H1 (cell line): ENCODE measurements around the gene NREP. TPM values are rescaled to one million over a fixed set of nuclear protein-coding genes. Genes with fewer than 3 reads are reported as not detected.

ENCODE experiments used
- CTCF ChIA-PET: fragments of 300-600 bp; sonication (Branson Sonifier 250); formaldehyde crosslinking; loops from one replicate; lab custom pipeline; 2021; ENCODE audit not compliant: partially characterized antibody; lab: Charles Lee
- POLR2A ChIA-PET: fragments of 300-600 bp; sonication (Branson Sonifier 250); formaldehyde crosslinking; loops from one replicate; lab custom pipeline; 2021; ENCODE audit warnings: inconsistent platforms; ENCODE audit not compliant: partially characterized antibody; lab: Charles Lee
- DNase-seq, 2 experiments: peaks; one replicate each; pipeline versions ENCODE4 v3.0.0 to v3.0.0-alpha.2; 2010 to 2022; ENCODE audit warnings: low spot score in 2 of 2, low read depth in 1 of 2, mixed read lengths in 1 of 2
- FAIRE-seq: peaks from 2 replicates; lab custom pipeline; 2011; peaks lifted over from hg19 to GRCh38; lab: Jason Lieb, UNC
- H2AFZ ChIP-seq: 2 replicates; pipeline ENCODE4 v1.8.1; 2012; ENCODE audit warnings: low read length, inconsistent platforms
- H2AK5ac ChIP-seq: 2 replicates; pipeline ENCODE4 v1.6.1; 2013; ENCODE audit warnings: low read depth, low read length
- H2BK120ac ChIP-seq: replicated peaks from 2 replicates; pipeline ENCODE3; 2013; ENCODE audit warnings: low read depth, low read length, inconsistent platforms
- H2BK12ac ChIP-seq: 2 replicates; pipeline ENCODE4 v1.6.1; 2013; ENCODE audit warnings: low read depth, low read length
- H2BK15ac ChIP-seq: 2 replicates; pipeline ENCODE4 v1.6.1; 2013; ENCODE audit warnings: low read length
- H2BK20ac ChIP-seq: 2 replicates; pipeline ENCODE4 v1.6.1; 2013; ENCODE audit warnings: low read length
- H2BK5ac ChIP-seq: 2 replicates; pipeline ENCODE4 v1.6.1; 2013; ENCODE audit warnings: low read depth, low read length
- H3K14ac ChIP-seq: 2 replicates; pipeline ENCODE4 v1.6.1; 2013; ENCODE audit warnings: inconsistent platforms; ENCODE audit not compliant: insufficient read length
- H3K18ac ChIP-seq: 2 replicates; pipeline ENCODE4 v1.6.1; 2013; ENCODE audit warnings: low read length; ENCODE audit errors: extremely low read depth
- H3K23ac ChIP-seq: 2 replicates; pipeline ENCODE4 v1.6.1; 2013; ENCODE audit warnings: inconsistent platforms; ENCODE audit not compliant: insufficient read length
- H3K23me2 ChIP-seq: 2 replicates; pipeline ENCODE4 v1.6.1; 2013; ENCODE audit warnings: low read depth, low read length
- H3K27ac ChIP-seq: 2 replicates; pipeline ENCODE4 v1.6.1; 2011; ENCODE audit warnings: low read depth, low read length, inconsistent platforms
- H3K27me3 ChIP-seq, 4 experiments: replicated peaks in 1 of 4; 1 replicate in 1 of 4; 2 replicates in 3 of 4; pipeline versions ENCODE4 v1.6.1 to v1.8.1; 2011 to 2013; ENCODE audit warnings: low read length in 3 of 4, mild to moderate bottlenecking in 3 of 4, inconsistent platforms in 2 of 4, mixed read lengths in 2 of 4, moderate library complexity in 1 of 4; ENCODE audit not compliant: control insufficient read depth in 3 of 4, insufficient read depth in 3 of 4; ENCODE audit errors: extremely low read depth in 1 of 4
- H3K36me3 ChIP-seq, 4 experiments: 2 replicates each; pipeline versions ENCODE4 v1.6.1 to v1.8.1; 2011 to 2013; ENCODE audit warnings: mild to moderate bottlenecking in 4 of 4, low read length in 3 of 4, moderate library complexity in 2 of 4, control low read depth in 1 of 4, inconsistent platforms in 1 of 4; ENCODE audit not compliant: insufficient read depth in 4 of 4, control insufficient read depth in 2 of 4
- H3K4ac ChIP-seq: replicated peaks from 2 replicates; pipeline ENCODE3; 2013; ENCODE audit warnings: low read length, low read depth, mixed read lengths, inconsistent platforms; ENCODE audit not compliant: insufficient read length
- H3K4me1 ChIP-seq, 4 experiments: replicated peaks in 1 of 4; 1 replicate in 1 of 4; 2 replicates in 3 of 4; pipeline versions ENCODE4 v1.6.1 to v1.8.1; 2011 to 2013; ENCODE audit warnings: low read length in 3 of 4, inconsistent platforms in 2 of 4, mixed read lengths in 1 of 4; ENCODE audit not compliant: insufficient read depth in 4 of 4, control insufficient read depth in 3 of 4
- H3K4me2 ChIP-seq, 2 experiments: 2 replicates each; pipeline versions ENCODE4 v1.6.1 to v1.8.1; 2011 to 2013; ENCODE audit warnings: low read depth in 2 of 2, low read length in 2 of 2, control low read depth in 1 of 2, inconsistent platforms in 1 of 2, mild to moderate bottlenecking in 1 of 2; ENCODE audit not compliant: insufficient read depth in 1 of 2
- H3K4me3 ChIP-seq, 4 experiments: fragments of 200-600, 300-600 bp in 1 of 4; sonication (generic), shearing (Covaris generic), sonication (Bioruptor Twin) in 1 of 4; 2 replicates each; pipeline versions ENCODE4 v1.5.1 to v1.8.1; 2011 to 2016; ENCODE audit warnings: low read length in 4 of 4, low read depth in 3 of 4, control low read depth in 2 of 4, inconsistent platforms in 2 of 4, mild to moderate bottlenecking in 2 of 4, mixed read lengths in 1 of 4, moderate library complexity in 1 of 4; ENCODE audit not compliant: insufficient read depth in 2 of 4; ENCODE audit errors: extremely low read depth in 1 of 4
- H3K56ac ChIP-seq: replicated peaks from 2 replicates; pipeline ENCODE3; 2013; ENCODE audit warnings: low read depth, mild to moderate bottlenecking, mixed read lengths, low read length, inconsistent platforms; ENCODE audit not compliant: insufficient read length
- H3K79me1 ChIP-seq: 2 replicates; pipeline ENCODE4 v1.6.1; 2013; ENCODE audit warnings: low read depth, low read length, control low read depth
- H3K79me2 ChIP-seq, 2 experiments: 2 replicates each; pipeline versions ENCODE4 v1.6.1 to v1.8.1; 2012 to 2013; ENCODE audit warnings: low read length in 2 of 2, mild to moderate bottlenecking in 2 of 2, inconsistent platforms in 1 of 2; ENCODE audit not compliant: insufficient read depth in 2 of 2, control insufficient read depth in 1 of 2
- H3K9ac ChIP-seq, 4 experiments: replicated peaks in 1 of 4; 1 replicate in 1 of 4; 2 replicates in 3 of 4; pipeline versions ENCODE4 v1.6.1 to v1.8.1; 2011 to 2013; ENCODE audit warnings: low read depth in 3 of 4, low read length in 3 of 4, control low read depth in 2 of 4, mild to moderate bottlenecking in 2 of 4, moderate library complexity in 2 of 4, inconsistent platforms in 1 of 4; ENCODE audit errors: extremely low read depth in 1 of 4
- H3K9me3 ChIP-seq, 2 experiments: 2 replicates each; pipeline versions ENCODE4 v1.6.1 to v1.8.1; 2012 to 2013; ENCODE audit warnings: mild to moderate bottlenecking in 2 of 2, moderate library complexity in 2 of 2, control low read depth in 1 of 2, inconsistent platforms in 1 of 2, low read depth in 1 of 2, low read length in 1 of 2, mixed read lengths in 1 of 2; ENCODE audit not compliant: insufficient read depth in 2 of 2
- H4K20me1 ChIP-seq, 2 experiments: replicated peaks in 1 of 2; 2 replicates each; pipeline versions ENCODE3 to v1.8.1; 2011 to 2013; ENCODE audit warnings: inconsistent platforms in 2 of 2, low read length in 2 of 2, mild to moderate bottlenecking in 1 of 2; ENCODE audit not compliant: insufficient read depth in 2 of 2, control insufficient read depth in 1 of 2
- H4K5ac ChIP-seq: 2 replicates; pipeline ENCODE4 v1.6.1; 2013; ENCODE audit warnings: low read length, low read depth, mixed read lengths, inconsistent platforms; ENCODE audit not compliant: insufficient read length
- H4K8ac ChIP-seq: 2 replicates; pipeline ENCODE4 v1.8.0; 2013; ENCODE audit warnings: mild to moderate bottlenecking, moderate library complexity, low read length, inconsistent platforms; ENCODE audit not compliant: insufficient read depth; ENCODE audit errors: extremely low read depth
- H4K91ac ChIP-seq: replicated peaks from 2 replicates; pipeline ENCODE3; 2013; ENCODE audit warnings: low read length, mixed read lengths, inconsistent platforms; ENCODE audit not compliant: insufficient read length
- BACH1 ChIP-seq: IDR thresholded peaks from 2 replicates; pipeline ENCODE4 v1.6.1; 2012; ENCODE audit warnings: low read length, improper control_type of control experiment
- CBX5 ChIP-seq: fragments of 300-800, 300-1000 bp; sonication (generic); IDR thresholded peaks from 2 replicates; pipeline ENCODE4 v1.7.1; 2016; ENCODE audit warnings: antibody characterized with exemption, low read length, low read depth
- EZH2 ChIP-seq: fragments of 200-600 bp; sonication (generic); IDR thresholded peaks from 2 replicates; pipeline ENCODE4 v1.7.1; 2012; ENCODE audit warnings: low read depth, mild to moderate bottlenecking, moderate library complexity, low read length, inconsistent platforms; ENCODE audit not compliant: severe bottlenecking
- KDM4A ChIP-seq: IDR thresholded peaks from one replicate; pipeline ENCODE4 v1.7.1; 2012; ENCODE audit warnings: low read depth, mild to moderate bottlenecking, moderate library complexity, low read length, inconsistent platforms; ENCODE audit not compliant: severe bottlenecking
- RBBP5 ChIP-seq: IDR thresholded peaks from 2 replicates; pipeline ENCODE4 v1.7.1; 2012; ENCODE audit warnings: low read depth, mild to moderate bottlenecking, inconsistent platforms, low read length, moderate library complexity, borderline replicate concordance
- RXRA ChIP-seq: IDR thresholded peaks from 2 replicates; pipeline ENCODE4 v1.6.1; 2011; ENCODE audit warnings: low read depth, mild to moderate bottlenecking, low read length, moderate library complexity; ENCODE audit not compliant: insufficient read depth
- SP1 ChIP-seq: IDR thresholded peaks from 2 replicates; pipeline ENCODE4 v1.6.1; 2011; ENCODE audit warnings: low read depth, low read length
- YY1 ChIP-seq: IDR thresholded peaks from 2 replicates; pipeline ENCODE4 v1.6.1; 2011; ENCODE audit warnings: low read depth, mild to moderate bottlenecking, low read length
- WGBS, 2 experiments: shearing (Covaris generic) in 1 of 2; methylation state at CpG; one replicate each; pipeline versions ENCODE4 v1.1.6 to v1.1.7; 2013 to 2015; ENCODE audit warnings: low lambda C conversion rate in 2 of 2, mixed read lengths in 2 of 2, inconsistent platforms in 1 of 2, low coverage in 1 of 2, missing lambda C conversion rate in 1 of 2; ENCODE audit not compliant: insufficient replicate concordance in 2 of 2, insufficient coverage in 1 of 2, insufficient read length in 1 of 2; ENCODE audit errors: extremely low coverage in 1 of 2, missing lambda C conversion rate in 1 of 2; 5-methylcytosine and 5-hydroxymethylcytosine counted together
- polyA plus RNA-seq, 7 experiments: library from polyadenylated mRNA; depleted of rRNA in 3 of 7; stranded (reverse) in 5 of 7; unstranded in 2 of 7; fragments of >200 nt in 5 of 7; fragments of 200-250 nt in 2 of 7; gene quantifications; 1 replicate in 5 of 7; 2 replicates in 1 of 7; 4 replicates in 1 of 7; pipeline versions ENCODE4 v1.2.1 to v1.2.3, GENCODE V29; 2011 to 2013; ENCODE audit warnings: missing spikeins in 2 of 7, mixed read lengths in 2 of 7
- total RNA-seq: library from RNA; stranded (reverse); fragmentation: NEBNext Ultra II Directional; extraction: Animal tissue kit (Norgen Biotek cat#: 25700); gene quantifications from 2 replicates; pipeline ENCODE4 v1.2.1, GENCODE V29; 2021
- TF ChIP-seq, protein P1 (sequence below): IDR thresholded peaks from 2 replicates; pipeline ENCODE4 v1.6.1; 2011; ENCODE audit warnings: low read length, improper control_type of control experiment

NREP gene
- total and polyA plus RNA-seq, 2 of the 8 experiments (the other 6 are each of a cell fraction or from before 2014, with no cell fraction given) = 254 to 301 TPM

DNA sequence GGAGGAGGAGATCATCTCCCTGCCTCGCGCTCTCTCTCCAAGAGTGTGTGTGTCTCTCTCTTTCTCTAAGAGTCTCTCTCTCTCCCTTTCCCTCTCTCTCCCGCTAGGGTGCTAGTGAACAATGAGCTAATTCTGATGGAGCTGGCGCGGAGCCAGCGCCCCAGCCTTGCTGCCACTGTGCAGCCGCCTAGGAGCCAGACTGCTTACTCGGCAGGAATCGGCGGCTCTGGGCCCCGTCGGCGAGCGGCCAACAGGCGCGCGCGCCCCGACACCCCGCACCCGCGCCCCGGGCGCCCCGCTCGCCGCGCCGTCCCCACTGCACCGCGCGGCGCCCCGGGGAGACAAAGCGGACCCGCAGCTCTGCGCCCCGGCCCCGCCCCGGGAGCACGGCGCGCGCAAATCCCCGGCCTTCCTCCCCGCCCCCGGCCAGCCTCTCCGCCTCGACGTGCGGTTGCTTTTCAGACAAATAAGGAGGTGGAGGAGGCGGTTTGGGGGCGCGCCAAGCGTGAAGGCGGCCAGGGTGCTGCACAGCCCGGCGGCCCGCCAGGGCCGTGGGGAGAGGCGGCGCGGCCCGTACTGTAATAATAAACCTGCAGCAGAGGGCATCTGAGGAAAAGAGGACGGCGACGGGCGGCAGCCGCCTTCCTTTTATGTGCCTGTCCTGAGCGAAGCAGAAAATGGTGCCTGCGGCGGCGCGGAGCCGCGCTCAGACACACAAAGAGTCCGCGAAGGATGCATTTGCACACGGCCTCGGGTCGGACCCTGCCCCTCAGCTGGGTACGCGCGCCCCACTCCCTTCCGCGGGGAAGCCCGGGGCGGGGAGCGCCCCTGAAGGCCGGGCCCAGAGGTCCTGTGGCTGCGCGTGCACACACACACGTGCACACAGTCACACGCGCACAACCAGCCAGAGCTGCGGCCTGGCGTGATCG, 625 bp upstream of the NREP start:
- peaks cover 0 to 8% (median 3%) of the 10 kb centered on the region in 4 experiments; a peak in 3 of 7 replicates for H3K4me1 ChIP-seq
- H3K9me3 ChIP-seq = no peaks in the 10 kb centered on the region
- peak overlapping the region; percentile 59 for H3K4ac ChIP-seq
- no peak for FAIRE-seq
- no peaks in the 10 kb centered on the region for H4K20me1 ChIP-seq
- ChIA-PET POLR2A (interaction anchor here (0.6 to 3.7 kb wide), 43 partner anchors 9 to 1316 kb away, joined by 3 to 28 read pairs (median 4); partner anchors contain the start of gene STARD4), CTCF (interaction anchor here (0.6 to 2.4 kb wide), 6 partner anchors 10 to 954 kb away, joined by 3 to 6 read pairs (median 4); no protein-coding TSS in a partner anchor)
- no peak overlapping the region for H2BK20ac ChIP-seq
- H3K79me2 ChIP-seq = peaks cover 0 to 41% of the 10 kb centered on the region in 2 experiments; a peak in 3 of 4 replicates
- peak overlapping the region; percentile 96 for H4K5ac ChIP-seq
- peak overlapping the region; percentile 34 for H2BK120ac ChIP-seq
- H3K14ac ChIP-seq = no peak overlapping the region
- 3% methylated on average over 58 of the region's 98 CpGs; no CpG with 5 or more reads in 1 of the 2 experiments for whole genome bisulfite sequencing, 2 experiments
- H3K9ac ChIP-seq = peak overlapping the region; percentile 70 to 97 (median 88)
- peak overlapping the region; percentile 80 to 90 for H3K4me2 ChIP-seq
- DNase-seq = peak in 1 of 2 experiments; percentile 86
- peaks cover 0 to 15% (median 0%) of the 10 kb centered on the region in 4 experiments; a peak in 3 of 8 replicates for H3K36me3 ChIP-seq
- no peaks in the 10 kb centered on the region for H3K27me3 ChIP-seq
- peaks cover 4% of the 10 kb centered on the region for H3K23me2 ChIP-seq
- H2BK15ac ChIP-seq = no peak overlapping the region; the same call in 1 of the 2 replicates
- H4K8ac ChIP-seq = peak overlapping the region; percentile 100
- H3K27ac ChIP-seq = peak overlapping the region; percentile 94
- H2AFZ ChIP-seq = peak overlapping the region; percentile 60; the same call in 1 of the 2 replicates
- peak overlapping the region; percentile 76 for H3K18ac ChIP-seq
- H3K4me3 ChIP-seq = peak overlapping the region; percentile 62 to 99 (median 75)
- no peak overlapping the region for H2AK5ac ChIP-seq
- H3K56ac ChIP-seq = peak overlapping the region; percentile 60
- H3K23ac ChIP-seq = no peak overlapping the region
- no peak overlapping the region; the same call in 1 of the 2 replicates for H2BK12ac ChIP-seq
- H2BK5ac ChIP-seq = peak overlapping the region; percentile 92
- peak overlapping the region; percentile 86 for H4K91ac ChIP-seq
- no peaks in the 10 kb centered on the region for H3K79me1 ChIP-seq
- TF ChIP-seq CBX5 (no peak), YY1 (peak; percentile 76; the same call in 1 of the 2 replicates), RBBP5 (peak; percentile 86), KDM4A (peak; percentile 72), EZH2 (no peak), RXRA (no peak), SP1 (0 out of 2 replicates have a peak, but pooled peaks have one; percentile 48), BACH1 (no peak)
- TF ChIP-seq, protein P1, sequence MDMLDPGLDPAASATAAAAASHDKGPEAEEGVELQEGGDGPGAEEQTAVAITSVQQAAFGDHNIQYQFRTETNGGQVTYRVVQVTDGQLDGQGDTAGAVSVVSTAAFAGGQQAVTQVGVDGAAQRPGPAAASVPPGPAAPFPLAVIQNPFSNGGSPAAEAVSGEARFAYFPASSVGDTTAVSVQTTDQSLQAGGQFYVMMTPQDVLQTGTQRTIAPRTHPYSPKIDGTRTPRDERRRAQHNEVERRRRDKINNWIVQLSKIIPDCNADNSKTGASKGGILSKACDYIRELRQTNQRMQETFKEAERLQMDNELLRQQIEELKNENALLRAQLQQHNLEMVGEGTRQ = 0 out of 2 replicates have a peak, but pooled peaks have one; percentile 34
